ENCODE measurements around the gene MCC.

The MCC gene

GRCh38 chr5:113243349-113243664 is 244.9 kb downstream of the MCC start:
- no peak for DNase-seq

GRCh38 chr5:113242481-113243348 is 245.5 kb downstream of the MCC start:
- DNase-seq, result peak; percentile 25

GRCh38 chr5:113240951-113241726 is 247.1 kb downstream of the MCC start:
- DNase-seq, result no peak

- no peak for DNase-seq
Observed at GRCh38 chr5:113240032-113240431, 248.2 kb downstream of the MCC start.

GRCh38 chr5:113237893-113238292 is 250.4 kb downstream of the MCC start:
- DNase-seq, result no peak

GRCh38 chr5:113236536-113237288 is 251.5 kb downstream of the MCC start:
- no peak for DNase-seq

- DNase-seq, result no peak
Observed at GRCh38 chr5:113235884-113236283, 252.4 kb downstream of the MCC start.

- no peak for DNase-seq
Observed at GRCh38 chr5:113234546-113234945, 253.7 kb downstream of the MCC start.

- DNase-seq, result peak; percentile 55
Observed at GRCh38 chr5:113233606-113234005, 254.6 kb downstream of the MCC start.

- no peak for DNase-seq
Observed at GRCh38 chr5:113232667-113233066, 255.6 kb downstream of the MCC start.

- no peak for DNase-seq
Observed at GRCh38 chr5:113232221-113232620, 256.0 kb downstream of the MCC start.

GRCh38 chr5:113231653-113232000 is 256.6 kb downstream of the MCC start:
- no peak for DNase-seq

GRCh38 chr5:113230711-113231652 is 257.3 kb downstream of the MCC start:
- peak; percentile 70 for DNase-seq

- DNase-seq, result no peak
Observed at GRCh38 chr5:113227798-113228197, 260.5 kb downstream of the MCC start.

GRCh38 chr5:113226116-113226736 is 262.0 kb downstream of the MCC start:
- peak; percentile 30 for DNase-seq

GRCh38 chr5:113225259-113225658 is 263.0 kb downstream of the MCC start:
- DNase-seq, result no peak

- peak; percentile 40 for DNase-seq
Observed at GRCh38 chr5:113224605-113225065, 263.6 kb downstream of the MCC start.

GRCh38 chr5:113223831-113224604 is 264.2 kb downstream of the MCC start:
- DNase-seq, result no peak

GRCh38 chr5:113223315-113223714 is 264.9 kb downstream of the MCC start:
- no peak for DNase-seq

- DNase-seq, result no peak
Observed at GRCh38 chr5:113221294-113222176, 266.7 kb downstream of the MCC start.

Data from fibroblast of skin of abdomen (primary cell).